ENCODE data around the gene NOXO1.

Gene NOXO1

GRCh38 chr16:2023092-2024031 is 42.1 kb upstream of the NOXO1 start:
- peak; percentile 68 for DNase-seq
- Histone ChIP-seq H3K27me3 (replicated peaks) (peaks cover 13% of the 10 kb centered on the region), H3K36me3 (replicated peaks) (no peaks in the 10 kb centered on the region), H3K27ac (no peak overlapping the region), H3K4me3 (ENCODE audit: low read depth, low read length) (peak overlapping the region; percentile 44)
- TF ChIP-seq CTCF (IDR thresholded peaks at IDR 0.05; ENCODE audit: low read depth, low read length, missing control alignments): peak; percentile 92
- in situ Hi-C loops (cut with HindIII; ENCODE audit: low pct_ligation_motif_present, low sequenced_read_pairs): no loop called here

- DNase-seq: peak; percentile 23
- Histone ChIP-seq H3K4me3 (ENCODE audit: low read depth, low read length) (peak overlapping the region; percentile 44), H3K36me3 (replicated peaks) (no peaks in the 10 kb centered on the region), H3K27me3 (replicated peaks) (peaks cover 13% of the 10 kb centered on the region), H3K27ac (no peak overlapping the region)
- in situ Hi-C loops (cut with HindIII; ENCODE audit: low pct_ligation_motif_present, low sequenced_read_pairs): no loop called here
- no peak for TF ChIP-seq CTCF (IDR thresholded peaks at IDR 0.05; ENCODE audit: low read depth, low read length, missing control alignments)
Measured at GRCh38 chr16:2022723-2023091, 41.4 kb upstream of the NOXO1 start.

- in situ Hi-C loops (cut with HindIII; ENCODE audit: low pct_ligation_motif_present, low sequenced_read_pairs): no loop called here
- no peak for DNase-seq
Measured at GRCh38 chr16:2019921-2020831, 38.9 kb upstream of the NOXO1 start.

GRCh38 chr16:2019518-2019920 is 38.2 kb upstream of the NOXO1 start, which contains the start of gene NPW:
NPW (plus strand) TSS chr16:2019785.
- H3K27me3 ChIP-seq (replicated peaks): peaks cover 13% of the 10 kb centered on the region
- peak within 1 kb of the TSS; percentile 39 for H3K4me3 ChIP-seq (ENCODE audit: low read depth, low read length)
- no peak for TF ChIP-seq CTCF (IDR thresholded peaks at IDR 0.05; ENCODE audit: low read depth, low read length, missing control alignments)
- in situ Hi-C loops (cut with HindIII; ENCODE audit: low pct_ligation_motif_present, low sequenced_read_pairs): no loop called here
- no peak for DNase-seq
- H3K27ac ChIP-seq: no peak within 1 kb of the TSS
- no peaks in the 10 kb centered on the region for H3K36me3 ChIP-seq (replicated peaks)

More at GRCh38 chr16:2019921-2020831, 38.9 kb upstream of the NOXO1 start:
- no peaks in the 10 kb centered on the region for H3K36me3 ChIP-seq (replicated peaks)
- peaks cover 13% of the 10 kb centered on the region for H3K27me3 ChIP-seq (replicated peaks)
- peak overlapping the region; percentile 39 for H3K4me3 ChIP-seq (ENCODE audit: low read depth, low read length)
- no peak for TF ChIP-seq CTCF (IDR thresholded peaks at IDR 0.05; ENCODE audit: low read depth, low read length, missing control alignments)
- H3K27ac ChIP-seq: no peak overlapping the region

- H3K27me3 ChIP-seq (replicated peaks): peaks cover 13% of the 10 kb centered on the region
- no peak overlapping the region for H3K4me3 ChIP-seq (ENCODE audit: low read depth, low read length)
- in situ Hi-C loops (cut with HindIII; ENCODE audit: low pct_ligation_motif_present, low sequenced_read_pairs): no loop called here
- TF ChIP-seq CTCF (IDR thresholded peaks at IDR 0.05; ENCODE audit: low read depth, low read length, missing control alignments): peak; percentile 74
- DNase-seq: no peak
- no peak overlapping the region for H3K27ac ChIP-seq
- H3K36me3 ChIP-seq (replicated peaks): no peaks in the 10 kb centered on the region
Measured at GRCh38 chr16:2016407-2016922, 35.2 kb upstream of the NOXO1 start.

All from brain microvascular endothelial cell (primary cell).